ENCODE measurements around the gene RAB33A. TPM values are rescaled to one million over a fixed set of nuclear protein-coding genes. Genes with fewer than 3 reads are reported as not detected.

The RAB33A gene
- total and polyA plus RNA-seq, 2 of the 4 experiments (the other 2 are of a cell fraction) = 1.6 to 1.8 TPM

GRCh38 chrX:130144509-130144908 lies 27.3 kb upstream of the RAB33A start:
- Histone ChIP-seq H3K27me3 (ENCODE audit: control insufficient read depth, insufficient read depth, low read length) (peaks cover 1% of the 10 kb centered on the region), H2BK15ac (ENCODE audit: low read depth, low read length) (no peak overlapping the region), H3K56ac (ENCODE audit: extremely low read depth, insufficient read depth, low read length) (no peak overlapping the region), H4K5ac (ENCODE audit: low read depth, low read length) (no peak overlapping the region), H3K4me1 (ENCODE audit: control insufficient read depth, insufficient read depth, low read length) (no peaks in the 10 kb centered on the region), H3K36me3 (ENCODE audit: control insufficient read depth, insufficient read depth, low read length) (peaks cover 8% of the 10 kb centered on the region), H3K4me2 (ENCODE audit: low read depth, low read length) (no peak overlapping the region), H4K20me1 (ENCODE audit: insufficient read depth, low read length) (no peaks in the 10 kb centered on the region; the same call in 1 of the 2 replicates), H3K18ac (ENCODE audit: low read depth, low read length) (no peak overlapping the region), H4K91ac (ENCODE audit: insufficient read depth, low read depth, low read length) (no peak overlapping the region), H3K23ac (ENCODE audit: low read depth, low read length) (no peak overlapping the region), H3K9me1 (ENCODE audit: insufficient read depth, low read length) (no peaks in the 10 kb centered on the region; the same call in 1 of the 2 replicates), H3K9ac (ENCODE audit: low read depth, low read length) (no peak overlapping the region), H3K9me3 (ENCODE audit: control insufficient read depth, insufficient read depth, low read length) (no peaks in the 10 kb centered on the region), H2BK20ac (ENCODE audit: low read depth, low read length) (no peak overlapping the region), H3K14ac (replicated peaks; ENCODE audit: low read depth, low read length) (no peak overlapping the region), H3K4ac (ENCODE audit: low read depth, low read length) (no peak overlapping the region), H2AK5ac (ENCODE audit: low read depth, low read length) (no peak overlapping the region), H2AFZ (replicated peaks; ENCODE audit: low read length, poor library complexity) (no peak overlapping the region), H4K8ac (ENCODE audit: low read depth in 2 of 2, low read length in 2 of 2) (no peak overlapping the region), H2BK5ac (ENCODE audit: low read depth, low read length, poor library complexity, severe bottlenecking) (no peak overlapping the region), H2BK120ac (ENCODE audit: low read depth, low read length) (no peak overlapping the region), H3K79me1 (ENCODE audit: low read depth in 1 of 2, low read length in 2 of 2) (no peaks in the 10 kb centered on the region), H3K27ac (ENCODE audit: insufficient read depth, low read length) (no peak overlapping the region), H2AK9ac (replicated peaks; ENCODE audit: low read depth, low read length, poor library complexity) (no peak overlapping the region), H3K4me3 (ENCODE audit: insufficient read depth, low read depth, low read length) (no peak overlapping the region)
- in situ Hi-C loops (cut with MboI; ENCODE audit: low sequenced_read_pairs) (no loop called here), dilution Hi-C loops (cut with HindIII; ENCODE audit: low sequenced_read_pairs, unreplicated experiment) (no loop called here), intact Hi-C loops (cut with micrococcal nuclease) (loop anchor here (2.0 kb wide), 1 partner anchor 48 kb away; no protein-coding TSS in a partner anchor)
- WGBS, 2 experiments (ENCODE audit: extremely low coverage in 2 of 2, insufficient read length in 1 of 2) = no CpG with 5 or more reads among the region's 3 CpGs
- peak; percentile 32; the same call in 1 of the 2 replicates for TF ChIP-seq CTCF (conservative IDR thresholded peaks at IDR 0.05; ENCODE audit: low read depth, low read length)
- TF ChIP-seq POLR2A (IDR thresholded peaks at IDR 0.05; ENCODE audit: low read depth, low read length) = no peak
- TF ChIP-seq MAFK (IDR thresholded peaks at IDR 0.05; ENCODE audit: low read depth, low read length) = no peak
- ChIA-PET POLR2A (ENCODE audit: unreplicated experiment) (no interaction called here), CTCF (no interaction called here)
- BruUV-seq (replicated peaks) = no TSS peak
- DNase-seq = peak; percentile 78
- ATAC-seq (ENCODE audit: low read depth) = peak; percentile 65

Measured in IMR-90 (cell line).